HG03095 (cell line): ENCODE results near the gene LSR.

Experiments
- ATAC-seq: cut with Tn5 transposase; IDR thresholded peaks from one replicate; pipeline ENCODE4 v1.9.1; 2021; ENCODE audit warnings: moderate library complexity; ENCODE audit not compliant: unreplicated experiment

The LSR gene

GRCh38 chr19:35266520-35267352 is 17.9 kb downstream of the LSR start:
- ATAC-seq: no peak

GRCh38 chr19:35267353-35267817 is 18.6 kb downstream of the LSR start:
- no peak for ATAC-seq

GRCh38 chr19:35267818-35268535 is 19.2 kb downstream of the LSR start:
- ATAC-seq: no peak

DNA sequence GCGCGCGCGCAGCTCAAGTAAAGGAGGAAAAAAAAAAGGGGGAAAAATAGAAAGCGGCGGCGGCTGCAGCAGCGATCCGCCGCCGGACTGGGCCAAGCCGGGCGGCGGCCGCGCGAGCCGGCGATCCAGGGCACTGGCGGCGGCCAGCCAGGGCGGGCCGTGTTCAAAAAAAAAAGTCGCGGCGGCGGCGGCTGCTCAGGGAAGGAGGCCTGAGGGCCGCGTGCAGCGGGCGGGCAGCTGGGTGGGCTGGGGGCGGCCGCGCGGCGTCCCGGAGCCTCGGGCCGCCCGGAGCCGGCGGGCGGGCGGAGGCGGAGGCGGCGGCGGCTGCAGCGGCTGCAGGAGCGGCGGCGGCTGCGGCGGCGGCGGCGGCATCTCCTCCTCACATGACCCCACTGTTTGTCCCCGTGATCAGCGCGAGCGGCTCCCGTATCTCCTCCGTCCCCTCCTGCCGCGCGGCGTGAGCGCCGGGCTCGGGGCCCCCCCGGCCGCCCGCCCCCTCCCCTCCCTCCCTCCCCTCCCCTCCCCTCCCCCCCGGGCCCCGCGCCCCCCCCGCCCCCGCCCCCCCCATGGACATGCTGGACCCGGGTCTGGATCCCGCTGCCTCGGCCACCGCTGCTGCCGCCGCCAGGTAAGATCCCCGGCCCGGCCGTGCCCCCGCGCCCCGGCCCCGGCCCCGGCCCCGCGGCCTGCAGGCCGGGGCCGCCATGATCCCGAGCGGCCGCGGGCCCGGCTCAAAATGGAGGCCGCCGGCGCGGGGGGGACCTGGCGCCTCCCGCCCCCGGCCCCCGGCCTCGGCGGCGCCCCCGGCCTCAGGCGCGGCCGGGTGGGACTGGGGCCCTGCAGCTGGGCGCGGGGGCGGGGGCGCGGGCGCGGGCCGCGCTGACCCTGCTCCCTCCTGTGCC is 20.0 kb downstream of the LSR start, which contains the start of gene USF2:
TSS of gene USF2 (plus strand) at position 427 of the 902 bp plus-strand sequence. CDS start at position 567, 140 bp downstream.
- peak; percentile 4 for ATAC-seq

DNA sequence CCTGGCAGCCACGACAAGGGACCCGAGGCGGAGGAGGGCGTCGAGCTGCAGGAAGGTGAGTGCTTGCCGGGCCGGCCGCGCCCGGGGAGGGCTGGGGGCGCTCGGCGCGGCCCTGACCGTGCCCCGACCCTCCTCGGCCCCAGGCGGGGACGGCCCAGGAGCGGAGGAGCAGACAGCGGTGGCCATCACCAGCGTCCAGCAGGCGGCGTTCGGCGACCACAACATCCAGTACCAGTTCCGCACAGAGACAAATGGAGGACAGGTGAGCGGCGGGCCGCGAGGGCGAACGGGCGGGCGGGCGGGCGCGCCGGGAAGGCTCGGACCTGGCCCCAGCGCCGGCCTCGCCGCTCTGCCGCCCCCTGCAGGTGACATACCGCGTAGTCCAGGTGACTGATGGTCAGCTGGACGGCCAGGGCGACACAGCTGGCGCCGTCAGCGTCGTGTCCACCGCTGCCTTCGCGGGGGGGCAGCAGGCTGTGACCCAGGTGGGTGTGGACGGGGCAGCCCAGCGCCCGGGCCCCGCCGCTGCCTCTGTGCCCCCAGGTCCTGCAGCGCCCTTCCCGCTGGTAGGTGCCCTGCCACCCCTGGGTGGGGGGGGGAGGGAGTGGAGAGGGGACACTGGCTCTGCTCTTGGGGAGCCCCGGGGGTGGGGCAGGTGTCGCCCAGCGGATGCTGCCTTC is 20.8 kb downstream of the LSR start:
- peak; percentile 48 for ATAC-seq

DNA sequence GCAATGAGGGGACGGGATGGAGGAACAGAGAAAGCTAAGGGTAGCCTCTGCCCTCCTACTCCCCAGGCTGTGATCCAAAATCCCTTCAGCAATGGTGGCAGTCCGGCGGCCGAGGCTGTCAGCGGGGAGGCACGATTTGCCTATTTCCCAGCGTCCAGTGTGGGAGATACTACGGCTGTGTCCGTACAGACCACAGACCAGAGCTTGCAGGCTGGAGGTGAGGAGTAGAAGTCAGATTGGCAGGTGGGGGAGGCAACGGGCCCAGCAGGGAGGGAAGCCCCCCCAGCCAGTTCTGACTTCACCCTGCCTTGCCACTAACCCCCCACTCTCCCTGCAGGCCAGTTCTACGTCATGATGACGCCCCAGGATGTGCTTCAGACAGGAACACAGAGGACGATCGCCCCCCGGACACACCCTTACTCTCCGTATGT is 21.6 kb downstream of the LSR start:
- ATAC-seq: no peak

DNA sequence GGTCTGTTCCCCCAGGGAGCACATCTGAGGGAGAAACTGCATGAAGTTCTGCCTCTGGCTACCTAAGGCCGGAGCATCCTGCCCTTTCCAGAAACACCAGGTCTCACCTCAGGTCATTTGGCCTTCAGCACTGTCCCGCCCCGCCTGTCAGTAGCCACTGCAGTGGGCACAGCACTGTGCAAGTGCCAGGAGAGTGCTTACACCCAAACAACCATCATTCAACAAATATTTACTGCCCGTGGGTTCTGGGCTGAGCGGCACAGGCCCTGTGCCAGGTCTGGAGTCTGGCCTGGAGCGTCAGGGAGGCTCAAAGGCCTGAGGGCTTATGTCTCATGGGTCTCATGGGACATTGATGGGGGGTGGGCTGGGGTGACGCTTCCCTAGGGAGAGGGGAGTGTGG is 22.7 kb downstream of the LSR start:
- no peak for ATAC-seq

GRCh38 chr19:35272122-35272719 is 23.4 kb downstream of the LSR start:
- ATAC-seq: no peak

DNA sequence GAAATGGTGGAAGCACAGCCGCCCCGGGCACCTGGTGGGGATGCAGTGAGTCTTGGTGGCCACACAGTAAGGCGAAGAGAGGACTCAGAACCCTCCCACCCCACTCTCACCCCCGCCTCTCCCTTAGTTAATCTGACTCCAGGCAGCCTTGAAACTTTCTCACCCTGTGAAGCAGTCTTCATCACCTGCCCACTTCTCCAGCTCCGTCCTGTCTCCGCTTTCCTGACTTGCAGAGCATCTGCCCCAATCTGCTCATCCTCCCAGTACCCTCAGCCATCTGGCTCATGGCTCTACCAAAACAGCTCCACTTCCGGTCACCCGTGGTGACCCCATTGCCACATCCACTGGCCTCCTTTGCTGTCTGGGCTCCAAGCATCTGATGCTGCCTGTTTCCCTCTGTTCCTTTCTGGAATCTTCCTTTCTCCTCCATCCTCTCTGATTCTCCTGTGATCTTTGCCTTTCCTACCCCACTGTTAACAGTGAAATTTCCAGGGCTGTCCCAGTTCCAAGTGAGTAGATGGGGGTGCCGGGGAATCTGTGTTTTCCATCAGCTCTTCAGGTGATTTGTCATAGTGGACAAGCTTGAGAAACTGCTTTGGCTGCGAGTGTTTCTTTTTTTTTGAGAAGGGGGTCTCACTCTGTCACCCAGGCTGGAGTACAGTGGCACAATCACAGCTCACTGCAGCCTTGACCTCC is 24.3 kb downstream of the LSR start:
- no peak for ATAC-seq

DNA sequence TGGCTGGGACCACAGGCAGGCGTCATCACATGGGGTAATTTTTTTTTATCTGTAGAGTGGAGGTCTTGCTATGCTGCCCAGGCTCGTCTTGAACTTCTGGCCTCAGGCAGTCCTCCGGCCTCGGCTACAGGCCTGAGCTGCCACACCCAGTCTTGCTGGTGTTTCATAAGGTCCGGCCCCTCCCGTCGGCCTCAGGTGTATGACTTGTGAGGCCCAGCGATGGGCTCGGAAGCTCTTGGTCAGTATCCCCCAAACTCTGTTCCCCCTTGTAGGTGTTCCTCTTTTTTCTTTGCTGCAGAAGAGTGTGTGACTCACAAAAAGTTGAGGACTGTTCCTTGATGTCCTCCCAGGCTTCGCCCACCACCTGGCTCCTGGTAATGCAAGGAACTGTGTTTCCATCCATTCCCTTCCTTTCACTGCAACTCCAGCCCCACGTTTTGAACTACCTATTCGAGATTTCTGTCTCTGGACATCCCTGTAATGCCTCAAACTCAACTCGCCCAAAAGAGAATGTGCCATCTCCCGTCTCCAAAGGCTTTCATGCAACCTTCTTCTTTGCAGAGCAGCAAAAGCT is 25.0 kb downstream of the LSR start:
- no peak for ATAC-seq

GRCh38 chr19:35274323-35274722 is 25.5 kb downstream of the LSR start:
- ATAC-seq: no peak

DNA sequence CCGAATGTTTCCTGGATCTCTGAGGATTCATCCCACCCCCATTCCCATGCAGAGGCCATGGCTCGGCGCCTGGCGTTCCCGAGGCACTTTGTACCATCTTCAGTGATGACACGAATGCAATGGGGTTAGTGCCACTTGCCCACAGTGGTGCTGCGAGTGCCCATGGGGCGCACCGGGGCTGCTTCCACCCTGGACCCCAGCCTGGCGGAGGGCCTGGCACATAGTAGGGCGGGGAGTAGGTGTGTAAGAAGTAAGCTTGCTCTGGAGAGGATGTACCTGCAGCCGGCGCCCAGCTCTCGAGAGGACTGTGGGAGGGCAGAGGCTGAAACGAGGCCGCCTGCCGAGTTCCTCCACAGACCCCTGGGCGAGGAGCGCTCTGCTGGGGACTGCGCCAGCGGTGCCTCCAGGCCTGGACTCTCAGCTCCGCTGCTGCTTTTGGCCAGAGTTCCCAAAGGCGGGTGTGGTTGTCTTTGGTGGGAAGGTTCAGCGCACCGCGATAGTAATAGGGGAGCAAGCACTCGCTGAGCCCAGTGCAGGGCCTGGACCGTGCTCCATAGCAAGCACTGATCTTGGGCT is 28.0 kb downstream of the LSR start:
- ATAC-seq: no peak

- ATAC-seq: no peak
Observed at GRCh38 chr19:35278578-35279284, 29.9 kb downstream of the LSR start.

DNA sequence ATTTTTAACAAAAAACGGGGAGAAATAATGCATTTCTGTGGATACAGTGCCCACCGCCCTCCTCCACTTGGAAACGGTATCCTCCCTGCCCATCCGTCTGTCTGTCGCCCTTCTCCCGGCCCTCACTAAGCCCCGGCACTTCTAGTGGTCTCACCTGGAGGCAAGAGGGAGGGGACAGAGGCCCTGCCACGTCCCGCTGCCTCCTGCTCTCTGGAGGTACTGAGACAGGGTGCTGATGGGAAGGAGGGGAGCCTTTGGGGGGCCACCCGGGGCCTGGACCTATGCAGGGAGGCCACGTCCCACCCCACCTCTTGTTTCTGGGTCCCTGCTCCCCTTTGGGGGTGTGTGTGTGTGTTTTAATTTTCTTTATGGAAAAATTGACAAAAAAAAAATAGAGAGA is 30.6 kb downstream of the LSR start:
- ATAC-seq: no peak

DNA sequence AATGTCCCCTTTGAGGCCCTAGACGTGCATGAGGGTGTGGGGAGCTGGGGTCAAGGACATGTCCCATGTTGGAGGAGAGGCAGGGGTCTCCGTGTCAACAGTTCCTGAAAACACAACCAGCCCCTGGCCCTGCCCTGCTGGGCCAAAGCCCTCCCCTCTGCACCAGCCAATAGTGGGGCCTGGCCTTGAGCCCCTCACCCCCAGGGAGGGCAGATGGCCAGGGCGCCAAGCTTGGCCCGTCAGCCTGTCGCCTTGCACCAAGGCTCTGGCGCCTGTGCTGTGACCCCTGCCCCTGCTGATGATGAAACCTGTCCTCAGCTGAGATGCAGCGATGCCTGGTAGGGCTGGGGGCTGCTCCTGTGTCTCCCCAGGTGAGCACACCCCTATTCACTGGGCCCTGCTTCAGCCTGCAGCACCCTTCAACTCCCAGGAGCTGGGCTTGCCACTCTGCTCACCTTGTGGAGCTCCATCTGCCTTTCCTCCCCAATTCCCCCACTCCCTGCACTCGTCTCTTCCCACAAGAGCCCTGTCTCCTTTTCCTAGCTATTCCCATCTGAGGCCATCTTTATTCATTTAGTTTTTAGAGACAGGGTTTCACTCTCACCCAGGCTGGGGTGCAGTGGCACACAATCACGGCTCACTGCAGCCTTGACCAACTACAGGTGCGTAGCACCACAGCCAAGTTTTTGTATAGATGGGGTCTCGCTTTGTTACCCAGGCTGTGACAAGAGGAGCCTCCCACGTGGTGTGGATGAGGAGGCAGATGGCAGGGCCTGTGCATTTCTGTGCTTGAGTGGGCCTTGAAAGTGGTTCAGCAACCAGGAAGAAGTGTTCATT is 31.4 kb downstream of the LSR start:
- ATAC-seq: no peak

- no peak for ATAC-seq
Observed at GRCh38 chr19:35281303-35281702, 32.5 kb downstream of the LSR start.
